ENCODE measurements around the gene OR6C4.
"Not testable (repeated sequence)": the region's sequence is repeated elsewhere in the genome, so short reads cannot be mapped to it uniquely, and the experiment has no call there.

Gene OR6C4

GRCh38 chr12:55516391-55516790 is 33.0 kb upstream of the OR6C4 start:
- Histone ChIP-seq H3K79me2 (ENCODE audit: low read length) (no peaks in the 10 kb centered on the region), H3K9ac (ENCODE audit: low read length) (no peak overlapping the region), H4K20me1 (ENCODE audit: insufficient read depth, low read length) (no peaks in the 10 kb centered on the region), H3K9me3 (ENCODE audit: insufficient read depth, low read length) (no peaks in the 10 kb centered on the region), H3K36me3 (replicated peaks; ENCODE audit: low read depth, low read length) (no peaks in the 10 kb centered on the region), H3K27ac (ENCODE audit: low read length) (no peak overlapping the region), H3K4me2 (ENCODE audit: low read length) (no peak overlapping the region), H3K4me3 (ENCODE audit: low read length) (no peak overlapping the region), H3K27me3 (ENCODE audit: low read depth, low read length) (no peaks in the 10 kb centered on the region), H3K4me1 (ENCODE audit: low read length) (no peaks in the 10 kb centered on the region), H2AFZ (ENCODE audit: low read depth, low read length) (no peak overlapping the region)
- TF ChIP-seq EZH2phosphoT487 (IDR thresholded peaks at IDR 0.05; ENCODE audit: low read depth): no peak
- TF ChIP-seq CTCF (IDR thresholded peaks at IDR 0.05; ENCODE audit: low read depth, low read length): no peak

GRCh38 chr12:55548235-55548634 is 1.2 kb upstream of the OR6C4 start:
- H4K20me1 ChIP-seq (ENCODE audit: insufficient read depth, low read length); H3K9me3 ChIP-seq (ENCODE audit: insufficient read depth, low read length); H3K27me3 ChIP-seq (ENCODE audit: low read depth, low read length); H3K4me1 ChIP-seq (ENCODE audit: low read length); H2AFZ ChIP-seq (ENCODE audit: low read depth, low read length); H3K79me2 ChIP-seq (ENCODE audit: low read length); H3K4me2 ChIP-seq (ENCODE audit: low read length); H3K9ac ChIP-seq (ENCODE audit: low read length); H3K36me3 ChIP-seq (replicated peaks; ENCODE audit: low read depth, low read length); H3K27ac ChIP-seq (ENCODE audit: low read length); H3K4me3 ChIP-seq (ENCODE audit: low read length): not testable (repeated sequence)

GRCh38 chr12:55548756-55549155 is 646 bp upstream of the OR6C4 start:
- Histone ChIP-seq H4K20me1 (ENCODE audit: insufficient read depth, low read length) (no peaks in the 10 kb centered on the region), H3K27me3 (ENCODE audit: low read depth, low read length) (no peaks in the 10 kb centered on the region), H3K9me3 (ENCODE audit: insufficient read depth, low read length) (no peaks in the 10 kb centered on the region), H3K9ac (ENCODE audit: low read length) (no peak overlapping the region), H3K4me1 (ENCODE audit: low read length) (no peaks in the 10 kb centered on the region), H3K4me2 (ENCODE audit: low read length) (no peak overlapping the region), H3K36me3 (replicated peaks; ENCODE audit: low read depth, low read length) (no peaks in the 10 kb centered on the region), H3K27ac (ENCODE audit: low read length) (no peak overlapping the region), H2AFZ (ENCODE audit: low read depth, low read length) (no peak overlapping the region), H3K4me3 (ENCODE audit: low read length) (no peak overlapping the region), H3K79me2 (ENCODE audit: low read length) (no peaks in the 10 kb centered on the region)
- TF ChIP-seq EZH2phosphoT487 (IDR thresholded peaks at IDR 0.05; ENCODE audit: low read depth) (no peak), CTCF (IDR thresholded peaks at IDR 0.05; ENCODE audit: low read depth, low read length) (no peak)

- TF ChIP-seq CTCF (IDR thresholded peaks at IDR 0.05; ENCODE audit: low read depth, low read length) (no peak), EZH2phosphoT487 (IDR thresholded peaks at IDR 0.05; ENCODE audit: low read depth) (no peak)
- no peaks in the 10 kb centered on the region for H3K79me2 ChIP-seq (ENCODE audit: low read length)
- H2AFZ ChIP-seq (ENCODE audit: low read depth, low read length): no peak overlapping the region
- H3K4me2 ChIP-seq (ENCODE audit: low read length): no peak overlapping the region
- H3K9me3 ChIP-seq (ENCODE audit: insufficient read depth, low read length): no peaks in the 10 kb centered on the region
- no peaks in the 10 kb centered on the region for H4K20me1 ChIP-seq (ENCODE audit: insufficient read depth, low read length)
- H3K4me1 ChIP-seq (ENCODE audit: low read length): no peaks in the 10 kb centered on the region
- no peak overlapping the region for H3K4me3 ChIP-seq (ENCODE audit: low read length)
- no peak overlapping the region for H3K27ac ChIP-seq (ENCODE audit: low read length)
- H3K36me3 ChIP-seq (replicated peaks; ENCODE audit: low read depth, low read length): no peaks in the 10 kb centered on the region
- H3K9ac ChIP-seq (ENCODE audit: low read length): no peak overlapping the region
- H3K27me3 ChIP-seq (ENCODE audit: low read depth, low read length): no peaks in the 10 kb centered on the region
These were observed 4.9 kb downstream of the OR6C4 start for GRCh38 chr12:55554296-55554695.

- not testable (repeated sequence) for H3K36me3 ChIP-seq (replicated peaks; ENCODE audit: low read depth, low read length); H3K79me2 ChIP-seq (ENCODE audit: low read length); H3K4me2 ChIP-seq (ENCODE audit: low read length); H3K4me1 ChIP-seq (ENCODE audit: low read length); H2AFZ ChIP-seq (ENCODE audit: low read depth, low read length); H4K20me1 ChIP-seq (ENCODE audit: insufficient read depth, low read length); H3K27ac ChIP-seq (ENCODE audit: low read length); H3K9me3 ChIP-seq (ENCODE audit: insufficient read depth, low read length); H3K4me3 ChIP-seq (ENCODE audit: low read length); H3K27me3 ChIP-seq (ENCODE audit: low read depth, low read length); H3K9ac ChIP-seq (ENCODE audit: low read length)
These were observed 20.7 kb downstream of the OR6C4 start for GRCh38 chr12:55570060-55570459.

- not testable (repeated sequence) for H3K27ac ChIP-seq (ENCODE audit: low read length); H3K4me3 ChIP-seq (ENCODE audit: low read length); H3K27me3 ChIP-seq (ENCODE audit: low read depth, low read length); H3K9ac ChIP-seq (ENCODE audit: low read length); H3K4me2 ChIP-seq (ENCODE audit: low read length); H3K79me2 ChIP-seq (ENCODE audit: low read length); H4K20me1 ChIP-seq (ENCODE audit: insufficient read depth, low read length); H3K9me3 ChIP-seq (ENCODE audit: insufficient read depth, low read length); H3K4me1 ChIP-seq (ENCODE audit: low read length); H3K36me3 ChIP-seq (replicated peaks; ENCODE audit: low read depth, low read length); H2AFZ ChIP-seq (ENCODE audit: low read depth, low read length)
These were observed 21.3 kb downstream of the OR6C4 start for GRCh38 chr12:55570689-55571088.
